Mononuclear cell (primary cell): ENCODE data around the gene MYLK4. TPM values are rescaled to one million over a fixed set of nuclear protein-coding genes. Genes with fewer than 3 reads are reported as not detected.

Experiments used
- H3K27me3 ChIP-seq: 2 replicates; pipeline ENCODE4 v1.6.0; 2011; ENCODE audit warnings: low read length, control low read depth; ENCODE audit not compliant: insufficient read depth
- H3K4me1 ChIP-seq: 2 replicates; pipeline ENCODE4 v1.5.1; 2011; ENCODE audit warnings: mild to moderate bottlenecking, low read length, control low read depth; ENCODE audit not compliant: insufficient read depth
- H3K4me3 ChIP-seq: 2 replicates; pipeline ENCODE4 v1.5.1; 2011; ENCODE audit warnings: mild to moderate bottlenecking, low read length, moderate library complexity
- H3K9me3 ChIP-seq: 2 replicates; pipeline ENCODE4 v1.5.1; 2011; ENCODE audit warnings: low read depth, mild to moderate bottlenecking, control low read depth, low read length
- total RNA-seq: library from RNA; depleted of rRNA; stranded (reverse); fragments of >200 nt; gene quantifications from one replicate; pipeline ENCODE4 v1.2.3, GENCODE V29; 2012

The MYLK4 gene
- total RNA-seq, 1 donor, result 0.42 TPM

DNA sequence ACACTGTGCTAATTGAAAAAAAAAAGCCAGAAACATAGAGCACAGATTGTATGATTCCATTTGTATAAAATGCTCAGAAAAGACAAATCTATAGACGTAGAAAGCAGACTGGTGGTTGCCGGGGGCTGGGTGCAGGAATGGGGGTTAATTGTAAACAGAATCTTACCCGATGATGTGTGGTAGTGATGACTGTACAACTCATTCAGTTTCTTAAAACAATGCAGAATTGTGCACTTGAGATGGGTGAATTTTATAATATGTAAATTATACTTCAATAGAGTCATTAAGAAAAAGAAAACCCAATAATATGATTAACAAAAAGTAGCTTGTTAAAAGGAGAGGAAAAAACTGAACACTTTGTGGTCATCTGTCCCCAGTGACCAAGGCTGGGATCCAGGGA, 3.7 kb upstream of the MYLK4 start:
- no peak overlapping the region for H3K4me3 ChIP-seq
- no peaks in the 10 kb centered on the region for H3K9me3 ChIP-seq
- no peaks in the 10 kb centered on the region for H3K4me1 ChIP-seq
- H3K27me3 ChIP-seq, result peaks cover 8% of the 10 kb centered on the region

DNA sequence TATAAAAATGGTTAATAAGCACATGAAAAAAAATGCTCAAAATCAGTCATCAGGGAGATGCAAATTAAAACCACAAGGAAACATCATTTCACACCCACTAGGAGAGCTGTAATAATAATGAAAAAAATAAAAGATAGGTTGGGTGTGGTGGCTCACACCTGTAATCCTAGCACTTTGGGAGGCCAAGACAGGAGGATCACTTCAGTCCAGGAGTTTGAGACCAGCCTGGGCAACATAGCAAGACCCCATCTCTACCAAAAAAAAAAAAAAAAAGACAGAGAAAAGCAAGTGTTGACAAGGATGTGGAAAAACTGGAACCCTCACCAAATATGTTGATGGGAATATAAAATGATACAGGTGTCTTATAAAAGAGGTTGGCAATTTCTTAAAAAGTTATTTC, 3.0 kb upstream of the MYLK4 start:
- no peak overlapping the region for H3K4me3 ChIP-seq
- H3K4me1 ChIP-seq, result no peaks in the 10 kb centered on the region
- H3K27me3 ChIP-seq, result peaks cover 6% of the 10 kb centered on the region
- no peaks in the 10 kb centered on the region for H3K9me3 ChIP-seq

DNA sequence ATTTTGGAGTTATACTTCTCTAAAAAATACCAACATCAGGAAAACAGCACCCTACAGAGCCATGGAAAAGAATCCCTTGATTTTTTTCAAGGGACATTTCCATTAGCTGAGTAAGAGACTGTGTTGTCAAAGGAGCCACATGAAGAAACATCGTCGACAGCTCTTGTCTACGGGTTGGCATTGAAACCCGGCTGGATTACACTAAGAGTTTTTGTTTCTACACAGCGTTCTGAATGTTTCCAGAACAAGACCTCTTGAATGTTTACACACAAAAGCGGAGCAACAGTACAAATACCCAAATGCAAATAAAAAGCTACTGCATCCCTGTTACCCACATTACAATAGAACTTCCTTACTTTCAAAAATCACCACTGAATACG, 2.4 kb upstream of the MYLK4 start:
- H3K9me3 ChIP-seq, result no peaks in the 10 kb centered on the region

GRCh38 chr6:2752477-2753109, 1.9 kb upstream of the MYLK4 start:
- no peaks in the 10 kb centered on the region for H3K4me1 ChIP-seq
- no peaks in the 10 kb centered on the region for H3K9me3 ChIP-seq
- H3K27me3 ChIP-seq, result peaks cover 5% of the 10 kb centered on the region
- H3K4me3 ChIP-seq, result no peak overlapping the region

More for the DNA sequence above, 2.4 kb upstream of the MYLK4 start:
- no peaks in the 10 kb centered on the region for H3K4me1 ChIP-seq
- H3K27me3 ChIP-seq, result peaks cover 5% of the 10 kb centered on the region
- no peak overlapping the region for H3K4me3 ChIP-seq

GRCh38 chr6:2751871-2752270, 1.1 kb upstream of the MYLK4 start:
- Histone ChIP-seq H3K4me1 (no peaks in the 10 kb centered on the region), H3K4me3 (no peak overlapping the region), H3K27me3 (peaks cover 5% of the 10 kb centered on the region), H3K9me3 (no peaks in the 10 kb centered on the region)

DNA sequence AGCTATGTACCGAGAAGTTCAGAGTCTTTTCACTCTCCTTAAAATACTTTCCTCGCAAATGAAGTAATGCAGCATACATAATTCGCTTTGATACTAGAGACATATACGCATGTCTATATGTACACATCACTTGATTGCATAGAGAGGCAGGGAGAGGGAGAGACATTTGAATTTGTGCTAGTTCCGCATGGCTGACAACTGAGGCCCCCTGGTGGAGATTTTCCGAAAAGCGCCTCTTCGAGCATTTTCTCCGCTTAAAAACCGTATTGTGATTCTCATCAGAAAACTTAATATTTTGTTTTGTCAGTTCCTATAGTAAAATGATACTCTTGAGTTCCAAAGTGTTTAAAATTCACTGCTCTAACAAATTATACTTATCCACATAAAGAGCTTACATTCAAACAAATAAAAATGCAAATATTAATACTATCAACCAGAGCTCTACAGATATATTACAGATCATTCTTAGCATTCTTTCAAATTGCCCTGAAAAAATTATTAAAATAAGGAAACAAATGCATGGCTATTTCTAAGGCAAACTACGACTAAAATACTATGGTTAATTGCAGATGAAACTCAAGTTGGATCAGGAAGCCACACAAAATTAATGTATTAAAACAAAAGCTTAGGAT, 637 bp downstream of the MYLK4 start:
- Histone ChIP-seq H3K9me3 (no peaks in the 10 kb centered on the region), H3K4me1 (no peaks in the 10 kb centered on the region), H3K27me3 (peaks cover 5% of the 10 kb centered on the region), H3K4me3 (no peak overlapping the region)

- Histone ChIP-seq H3K4me1 (no peaks in the 10 kb centered on the region), H3K4me3 (no peak overlapping the region), H3K9me3 (no peaks in the 10 kb centered on the region), H3K27me3 (peaks cover 5% of the 10 kb centered on the region)
These were observed 2.5 kb downstream of the MYLK4 start for GRCh38 chr6:2748183-2748582.

DNA sequence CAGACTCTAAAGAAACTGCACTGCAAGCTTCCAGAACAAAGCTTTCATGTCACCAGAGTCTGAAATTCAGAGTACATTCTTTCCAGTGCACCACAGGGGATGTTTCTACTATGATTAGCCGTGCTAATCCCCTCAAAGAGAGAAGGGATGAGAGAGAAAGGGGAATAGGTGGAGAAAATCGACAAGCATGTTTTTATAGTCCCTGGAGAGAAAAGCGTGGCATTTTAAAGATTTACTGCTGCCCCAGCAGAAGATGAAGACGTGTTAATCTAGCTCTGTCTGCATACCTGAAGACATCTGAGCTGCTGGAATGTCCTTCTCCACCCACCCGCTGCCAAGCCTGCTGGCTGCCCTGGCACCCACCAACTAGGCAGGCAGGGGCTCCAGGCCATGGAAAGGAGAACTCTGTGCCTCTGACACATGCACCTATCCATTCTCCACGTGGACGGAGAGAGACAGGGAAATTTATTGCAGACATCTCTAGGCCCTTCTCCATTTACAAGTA, 4.1 kb downstream of the MYLK4 start:
- H3K4me1 ChIP-seq, result no peaks in the 10 kb centered on the region
- H3K27me3 ChIP-seq, result peaks cover 5% of the 10 kb centered on the region
- no peak overlapping the region for H3K4me3 ChIP-seq
- H3K9me3 ChIP-seq, result no peaks in the 10 kb centered on the region

DNA sequence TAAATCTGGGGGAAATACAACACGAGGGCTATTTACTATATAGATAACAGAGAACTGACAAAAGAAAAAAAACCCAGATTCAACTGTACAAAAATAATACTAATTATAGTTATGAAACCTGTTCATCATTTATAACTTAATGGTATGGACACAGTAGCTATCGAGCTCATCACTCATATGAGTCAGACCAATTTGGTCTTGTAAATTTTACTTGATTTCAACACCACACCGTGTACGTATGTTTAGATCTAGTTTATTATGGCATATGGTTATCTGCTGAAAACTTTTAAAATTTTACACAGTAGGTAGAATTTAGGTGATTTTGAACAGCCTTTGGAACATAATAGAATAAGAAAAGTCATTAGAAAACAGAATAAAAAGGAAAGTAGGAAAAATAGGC, 5.5 kb downstream of the MYLK4 start:
- Histone ChIP-seq H3K4me3 (no peak overlapping the region), H3K27me3 (no peaks in the 10 kb centered on the region), H3K4me1 (no peaks in the 10 kb centered on the region), H3K9me3 (no peaks in the 10 kb centered on the region)

DNA sequence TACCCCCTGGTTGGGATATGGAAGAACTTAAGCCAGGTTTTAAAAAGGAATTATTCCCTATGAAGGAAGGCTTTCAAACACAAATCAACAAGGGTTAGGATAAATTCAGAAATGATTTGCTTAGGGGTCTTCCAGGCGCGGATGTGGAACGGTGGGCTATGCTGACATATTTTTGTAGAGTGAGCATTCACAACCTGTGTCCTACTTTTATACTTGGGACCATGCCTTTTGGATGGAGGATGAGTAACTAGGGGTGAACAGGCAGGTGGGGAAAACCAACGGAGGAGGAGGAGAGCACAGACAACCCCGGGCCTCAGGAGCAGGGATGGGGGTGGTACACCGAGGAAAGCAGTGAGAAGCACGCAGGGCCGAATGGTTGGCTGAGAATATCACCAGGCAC, 5.9 kb downstream of the MYLK4 start:
- H3K9me3 ChIP-seq, result no peaks in the 10 kb centered on the region

DNA sequence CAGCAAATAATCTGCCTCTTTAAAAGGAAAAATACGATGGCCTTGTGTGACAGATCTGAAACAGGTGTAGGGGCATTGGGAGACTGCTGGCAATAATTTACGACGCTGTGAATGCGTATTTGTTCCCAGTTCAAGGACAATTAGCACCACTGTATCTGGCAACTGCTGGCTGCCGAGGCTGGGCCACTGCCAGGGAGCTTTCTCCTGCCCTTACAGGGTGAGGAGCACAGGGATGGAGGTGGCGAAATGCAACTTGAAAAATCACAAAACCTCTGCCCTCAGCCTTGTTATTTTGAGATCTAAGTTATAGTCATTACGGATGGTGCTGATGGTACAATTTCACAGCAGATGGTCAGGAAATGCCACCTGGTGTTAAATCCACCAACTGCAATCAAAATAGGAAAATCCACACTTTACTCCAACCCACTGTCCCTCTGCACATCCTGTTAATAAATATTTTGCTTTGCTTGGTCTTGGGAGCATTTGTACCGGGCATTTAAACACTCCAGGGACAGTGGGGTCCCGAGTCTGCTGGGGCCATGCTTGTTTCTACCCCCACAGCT, 6.4 kb downstream of the MYLK4 start:
- Histone ChIP-seq H3K27me3 (no peaks in the 10 kb centered on the region), H3K4me1 (no peaks in the 10 kb centered on the region), H3K4me3 (no peak overlapping the region), H3K9me3 (no peaks in the 10 kb centered on the region)

More for the DNA sequence above, 5.9 kb downstream of the MYLK4 start:
- Histone ChIP-seq H3K27me3 (no peaks in the 10 kb centered on the region), H3K4me3 (no peak overlapping the region), H3K4me1 (no peaks in the 10 kb centered on the region)

DNA sequence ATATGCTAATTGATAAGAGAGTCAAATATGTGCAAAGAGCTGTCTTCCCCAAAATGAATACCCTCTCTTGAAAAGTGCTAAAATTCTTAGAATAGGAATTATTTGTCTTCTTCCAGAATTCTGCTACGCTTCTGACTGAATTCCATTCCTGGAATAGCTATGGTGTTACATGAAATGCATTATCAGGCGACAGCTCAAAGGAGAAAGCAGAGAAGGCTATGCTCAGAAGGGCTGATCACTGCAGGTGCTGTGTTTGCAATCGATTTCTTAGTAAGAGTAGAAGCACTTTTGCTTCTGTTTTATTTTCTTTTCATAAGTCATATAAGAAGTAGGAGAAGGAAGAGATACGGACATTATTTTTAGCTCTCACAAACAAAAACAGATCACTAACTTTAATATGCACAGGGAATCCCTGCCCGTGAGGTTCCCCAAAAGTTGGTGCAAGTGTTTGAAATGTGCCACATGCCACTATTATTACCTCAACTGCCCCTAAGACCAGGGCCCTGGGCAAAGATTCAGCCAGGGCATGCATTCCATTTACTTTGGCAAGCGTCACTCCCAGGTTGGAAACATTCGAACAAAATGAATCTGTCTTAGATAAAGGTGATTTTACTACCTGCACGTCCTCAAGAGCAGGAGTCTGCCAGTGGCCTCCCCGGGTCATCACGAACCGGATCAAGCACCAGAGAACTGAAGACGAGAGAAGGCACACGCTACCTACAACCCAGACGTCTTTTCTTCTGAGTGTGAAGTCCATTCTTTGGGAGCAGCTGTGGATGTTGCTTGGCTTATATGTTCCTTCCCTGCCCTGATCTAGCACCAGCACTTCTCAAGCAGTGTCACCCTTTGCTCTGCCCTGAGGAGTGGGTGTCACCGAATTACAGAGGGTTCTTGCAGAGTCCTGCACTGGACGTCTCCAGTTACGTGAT, 7.2 kb downstream of the MYLK4 start:
- H3K9me3 ChIP-seq, result no peaks in the 10 kb centered on the region
- H3K4me1 ChIP-seq, result no peaks in the 10 kb centered on the region
- H3K27me3 ChIP-seq, result no peaks in the 10 kb centered on the region
- H3K4me3 ChIP-seq, result no peak overlapping the region

DNA sequence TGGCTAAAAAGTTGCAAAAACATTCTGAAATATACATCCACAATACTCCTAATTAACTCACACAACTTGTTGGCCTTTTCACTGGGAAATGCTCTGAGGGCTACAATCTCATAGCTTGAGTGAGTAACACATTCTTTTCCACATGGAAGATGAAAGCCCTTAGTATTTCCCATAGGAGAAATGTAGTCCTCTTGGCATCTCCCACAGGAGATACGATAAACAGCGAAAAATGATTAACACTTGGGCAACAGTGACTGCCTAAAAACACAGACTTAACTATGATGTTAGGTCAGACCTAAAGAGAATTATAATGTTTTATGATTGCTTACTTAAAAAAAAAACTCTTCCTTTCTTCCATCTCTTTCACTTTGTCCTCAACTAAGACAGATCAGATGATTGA, 9.0 kb downstream of the MYLK4 start:
- H3K9me3 ChIP-seq, result no peaks in the 10 kb centered on the region
- H3K4me1 ChIP-seq, result peaks cover 4% of the 10 kb centered on the region
- no peaks in the 10 kb centered on the region for H3K27me3 ChIP-seq
- H3K4me3 ChIP-seq, result no peak overlapping the region

DNA sequence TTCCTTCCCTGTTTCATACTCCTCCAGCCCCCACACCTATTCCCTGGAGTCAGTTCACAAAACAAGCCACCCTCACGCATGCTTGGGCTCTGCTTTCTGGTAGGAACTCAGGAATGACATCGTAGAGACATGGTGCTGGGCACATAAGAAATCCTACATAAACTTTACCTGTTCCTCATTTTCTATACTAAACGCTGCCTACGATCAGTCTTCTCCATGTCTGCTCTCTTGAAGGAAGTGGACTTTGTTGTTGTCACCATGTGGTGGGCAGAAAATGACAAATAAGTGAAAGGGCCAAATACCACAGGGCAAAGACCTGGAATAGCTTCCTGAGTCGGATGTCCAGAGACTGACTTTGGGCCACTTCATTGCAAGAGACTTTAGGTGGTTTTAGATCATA, 10.1 kb downstream of the MYLK4 start:
- Histone ChIP-seq H3K27me3 (no peaks in the 10 kb centered on the region), H3K9me3 (no peaks in the 10 kb centered on the region), H3K4me1 (peaks cover 4% of the 10 kb centered on the region), H3K4me3 (no peak overlapping the region)

- H3K27me3 ChIP-seq, result no peaks in the 10 kb centered on the region
- no peaks in the 10 kb centered on the region for H3K9me3 ChIP-seq
- no peak overlapping the region for H3K4me3 ChIP-seq
- peaks cover 5% of the 10 kb centered on the region for H3K4me1 ChIP-seq
These were observed 11.4 kb downstream of the MYLK4 start for GRCh38 chr6:2739335-2739734.
